Kidney epithelial cell (primary cell): ENCODE data around the gene DIP2C. TPM values are rescaled to one million over a fixed set of nuclear protein-coding genes. Genes with fewer than 3 reads are reported as not detected.
"Not testable (repeated sequence)": the region's sequence is repeated elsewhere in the genome, so short reads cannot be mapped to it uniquely, and the experiment has no call there.

Source experiments
- DNase-seq: peaks from one replicate; pipeline ENCODE4 v3.0.0-alpha.2; 2010; ENCODE audit warnings: low read depth
- H3K27me3 ChIP-seq: 2 replicates; pipeline ENCODE4 v1.6.0; 2011; ENCODE audit warnings: low read length; ENCODE audit not compliant: control insufficient read depth, insufficient read depth
- H3K36me3 ChIP-seq: 2 replicates; pipeline ENCODE4 v1.5.1; 2011; ENCODE audit warnings: low read length; ENCODE audit not compliant: control insufficient read depth, insufficient read depth
- H3K4me3 ChIP-seq: 2 replicates; pipeline ENCODE4 v1.5.1; 2011; ENCODE audit warnings: low read depth, mild to moderate bottlenecking, control low read depth, low read length
- total RNA-seq: library from RNA; depleted of rRNA; stranded (reverse); fragments of >200 nt; gene quantifications from 2 replicates; pipeline ENCODE4 v1.2.3, GENCODE V29; 2015
- TF ChIP-seq, protein P1 (sequence below): IDR thresholded peaks from 2 replicates; pipeline ENCODE4 v1.5.1; 2011; ENCODE audit warnings: mild to moderate bottlenecking, moderate library complexity, low read length, control low read depth, inconsistent platforms; ENCODE audit not compliant: insufficient read depth, poor library complexity, severe bottlenecking

Gene DIP2C
- total RNA-seq, 1 donor from 2014 or later = 19.2 TPM

DNA sequence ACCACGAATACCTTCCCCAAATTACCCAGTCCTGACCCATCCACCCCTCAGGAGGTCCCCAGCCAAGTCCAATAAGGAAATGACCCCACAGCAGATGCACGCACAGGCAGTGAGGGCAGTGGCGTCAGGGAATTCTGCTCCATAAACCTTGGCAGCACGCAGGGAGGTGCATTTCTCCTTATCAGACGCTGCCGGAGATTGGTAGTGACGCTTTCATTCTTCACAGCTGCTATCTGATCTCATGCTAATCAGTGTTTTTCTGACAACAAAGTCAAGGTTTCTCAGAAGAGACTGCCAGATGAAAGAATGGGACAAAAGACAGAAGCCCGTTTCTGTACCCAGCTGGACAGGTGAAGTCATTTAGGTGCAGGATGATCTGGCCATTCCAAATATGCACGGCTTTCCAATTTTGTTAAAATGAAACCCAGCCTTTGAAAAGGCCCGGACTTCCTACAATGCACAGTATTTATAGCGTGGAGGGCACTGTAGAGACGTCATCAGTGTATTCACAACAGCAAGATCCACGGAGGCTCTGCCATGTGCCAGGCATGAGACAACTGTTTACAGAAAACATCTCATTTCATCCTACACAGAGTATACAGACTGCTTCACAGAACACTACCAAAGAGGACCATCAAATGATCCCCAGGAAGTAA is 35.3 kb downstream of the DIP2C start:
- H3K36me3 ChIP-seq = no peaks in the 10 kb centered on the region
- H3K4me3 ChIP-seq = no peak overlapping the region
- TF ChIP-seq, protein P1, sequence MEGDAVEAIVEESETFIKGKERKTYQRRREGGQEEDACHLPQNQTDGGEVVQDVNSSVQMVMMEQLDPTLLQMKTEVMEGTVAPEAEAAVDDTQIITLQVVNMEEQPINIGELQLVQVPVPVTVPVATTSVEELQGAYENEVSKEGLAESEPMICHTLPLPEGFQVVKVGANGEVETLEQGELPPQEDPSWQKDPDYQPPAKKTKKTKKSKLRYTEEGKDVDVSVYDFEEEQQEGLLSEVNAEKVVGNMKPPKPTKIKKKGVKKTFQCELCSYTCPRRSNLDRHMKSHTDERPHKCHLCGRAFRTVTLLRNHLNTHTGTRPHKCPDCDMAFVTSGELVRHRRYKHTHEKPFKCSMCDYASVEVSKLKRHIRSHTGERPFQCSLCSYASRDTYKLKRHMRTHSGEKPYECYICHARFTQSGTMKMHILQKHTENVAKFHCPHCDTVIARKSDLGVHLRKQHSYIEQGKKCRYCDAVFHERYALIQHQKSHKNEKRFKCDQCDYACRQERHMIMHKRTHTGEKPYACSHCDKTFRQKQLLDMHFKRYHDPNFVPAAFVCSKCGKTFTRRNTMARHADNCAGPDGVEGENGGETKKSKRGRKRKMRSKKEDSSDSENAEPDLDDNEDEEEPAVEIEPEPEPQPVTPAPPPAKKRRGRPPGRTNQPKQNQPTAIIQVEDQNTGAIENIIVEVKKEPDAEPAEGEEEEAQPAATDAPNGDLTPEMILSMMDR = no peak
- no peaks in the 10 kb centered on the region for H3K27me3 ChIP-seq
- DNase-seq = no peak

DNA sequence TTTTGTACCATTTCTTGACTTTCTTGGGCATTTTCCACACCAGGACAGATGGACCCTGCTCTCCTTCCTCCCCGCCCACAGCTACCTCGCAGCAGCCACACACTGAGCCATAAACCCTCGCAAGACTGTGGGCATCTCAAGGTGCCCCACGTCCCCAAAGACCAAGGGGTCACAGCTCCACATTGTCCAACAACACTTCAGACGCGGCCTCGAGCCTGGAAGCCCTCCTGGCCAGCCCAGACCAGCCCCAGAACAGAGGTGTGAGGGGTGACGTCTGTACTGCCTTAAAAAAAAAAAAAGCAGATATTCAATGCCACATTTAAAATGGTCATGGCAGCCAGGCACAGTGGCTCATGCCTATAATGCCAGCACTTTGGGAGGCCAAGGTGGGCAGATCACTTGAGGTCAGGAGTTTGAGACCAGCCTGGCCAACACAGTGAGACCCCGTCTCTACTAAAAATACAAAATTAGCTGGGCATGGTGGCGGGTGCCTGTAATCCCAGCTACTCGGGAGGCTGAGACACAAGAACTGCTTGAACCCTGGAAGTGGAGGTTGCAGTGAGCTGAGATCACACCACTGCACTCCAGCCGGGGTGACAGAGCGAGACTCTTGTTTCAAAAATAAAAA is 36.5 kb downstream of the DIP2C start:
- H3K4me3 ChIP-seq, DNase-seq, H3K36me3 ChIP-seq, H3K27me3 ChIP-seq: not testable (repeated sequence)

DNA sequence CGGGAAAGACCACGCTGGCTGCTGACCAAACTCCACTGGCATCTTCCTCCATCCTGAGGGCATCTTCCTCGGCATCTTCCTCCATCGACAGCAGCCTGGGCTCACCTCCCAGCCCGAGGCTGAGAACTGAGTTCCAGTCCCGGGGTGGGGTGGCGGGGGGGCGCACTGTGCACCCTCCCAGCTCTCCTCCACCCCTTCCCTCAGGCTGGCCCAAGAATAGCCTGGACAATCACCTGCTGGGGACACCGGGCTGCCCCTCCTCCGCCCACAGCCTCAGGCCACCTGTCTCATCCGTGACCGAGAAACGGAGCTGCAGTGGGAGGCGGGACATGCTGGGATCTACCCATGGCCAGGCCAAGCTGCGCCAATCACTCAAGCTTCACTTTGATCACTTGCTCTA is 37.2 kb downstream of the DIP2C start:
- no peak for DNase-seq
- no peak overlapping the region for H3K4me3 ChIP-seq
- no peaks in the 10 kb centered on the region for H3K27me3 ChIP-seq
- TF ChIP-seq, protein P1 = no peak
- H3K36me3 ChIP-seq = no peaks in the 10 kb centered on the region

DNA sequence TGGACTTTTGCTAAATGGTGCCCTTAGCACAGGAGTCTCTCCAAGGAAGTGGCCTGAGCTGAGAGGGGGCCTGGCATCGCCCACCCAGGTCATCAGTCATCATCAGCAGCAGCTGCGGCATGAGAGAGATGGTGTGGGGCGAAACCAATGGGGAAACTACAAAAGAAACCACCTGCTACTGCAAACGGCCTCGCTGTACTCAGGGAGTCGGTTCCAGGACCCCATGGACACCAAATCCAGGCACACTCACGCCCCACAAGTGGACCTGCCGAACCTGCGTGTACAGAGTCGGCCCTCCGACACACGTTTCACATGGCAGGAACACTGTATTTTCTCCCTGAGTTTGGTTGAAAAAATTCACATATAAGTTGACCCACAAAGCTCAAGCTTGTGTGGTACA is 37.8 kb downstream of the DIP2C start:
- TF ChIP-seq, protein P1 = no peak
- DNase-seq = no peak
- Histone ChIP-seq H3K4me3 (no peak overlapping the region), H3K27me3 (no peaks in the 10 kb centered on the region), H3K36me3 (no peaks in the 10 kb centered on the region)

DNA sequence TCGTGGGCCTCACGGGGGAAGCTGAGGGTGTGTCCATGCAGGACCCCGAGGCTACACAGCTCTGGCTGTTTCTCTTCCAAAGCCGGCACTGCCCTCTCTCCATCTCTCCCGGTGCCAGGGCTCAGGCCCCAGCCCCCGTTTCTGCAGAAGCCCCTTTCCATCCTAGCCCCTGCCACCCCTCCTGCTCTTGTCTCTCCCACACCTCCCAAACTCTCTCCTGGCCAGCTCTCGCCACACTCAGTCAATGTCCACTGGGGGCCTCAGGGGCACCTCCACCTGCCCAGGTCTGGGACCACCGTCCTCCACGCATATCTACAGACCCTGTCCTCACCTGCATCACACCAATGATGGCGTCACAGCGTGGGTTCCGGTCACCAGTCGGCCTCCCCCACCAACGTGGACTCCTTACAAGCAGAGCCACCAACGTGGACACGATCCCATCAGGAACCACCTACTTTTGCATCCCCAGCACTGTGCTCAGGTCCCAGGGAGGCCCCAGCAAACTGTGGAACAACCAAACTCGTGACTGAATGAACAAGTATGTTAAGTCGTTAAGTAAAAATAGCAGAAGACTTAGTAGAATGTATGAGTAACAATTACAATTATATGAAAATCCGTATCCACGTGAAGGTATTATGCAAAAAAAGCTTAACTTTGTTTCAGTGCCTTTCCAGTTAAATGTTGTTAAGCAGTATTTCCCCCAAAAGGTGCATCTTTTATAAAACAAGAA is 38.4 kb downstream of the DIP2C start:
- no peaks in the 10 kb centered on the region for H3K36me3 ChIP-seq
- no peaks in the 10 kb centered on the region for H3K27me3 ChIP-seq
- H3K4me3 ChIP-seq = no peak overlapping the region
- no peak for DNase-seq
- TF ChIP-seq, protein P1 = no peak

DNA sequence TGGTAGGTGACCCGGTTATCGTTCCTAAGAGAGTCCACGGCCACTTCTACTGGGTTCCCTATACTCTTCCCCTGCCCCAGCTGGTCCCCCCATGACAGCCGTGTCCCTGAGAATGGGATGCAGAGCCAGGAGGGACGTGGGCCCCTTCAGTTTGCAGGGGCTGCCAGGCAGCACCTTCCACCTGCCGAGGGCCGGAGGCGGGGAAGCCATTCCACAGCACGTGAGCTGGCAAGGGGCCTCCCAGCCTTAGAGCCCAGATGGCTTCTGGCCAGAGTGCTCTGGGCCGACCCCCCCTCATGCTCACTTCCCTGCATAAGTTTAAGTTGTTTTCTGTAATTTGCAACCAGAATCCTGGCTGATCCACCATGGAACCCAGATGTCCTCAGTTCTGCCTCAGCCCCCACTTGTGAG is 39.0 kb downstream of the DIP2C start:
- Histone ChIP-seq H3K4me3 (no peak overlapping the region), H3K36me3 (no peaks in the 10 kb centered on the region), H3K27me3 (no peaks in the 10 kb centered on the region)
- TF ChIP-seq, protein P1 = no peak
- no peak for DNase-seq
